Spleen (tissue), 11 donors: ENCODE measurements around the gene ARHGEF1. TPM values are rescaled to one million over a fixed set of nuclear protein-coding genes. Genes with fewer than 3 reads are reported as not detected.
A peak's percentile ranks its signal among the peaks of the same experiment; 100 is the strongest.

Experiments used
- DNase-seq: peaks from one replicate; pipeline ENCODE4 v3.0.0-alpha.2; 2020
- H3K27ac ChIP-seq, 8 donors: fragments of 200-600 bp; sonication (generic) in 7 of 8; 1 replicate in 4 of 8; 2 replicates in 4 of 8; pipeline versions ENCODE4 v1.5.0 to v1.8.0; 2016 to 2021; ENCODE audit warnings: inconsistent platforms in 4 of 8, mild to moderate bottlenecking in 4 of 8, moderate library complexity in 1 of 8
- H3K27me3 ChIP-seq, 7 donors: fragments of 200-600 bp; sonication (generic) in 6 of 7; replicated peaks in 1 of 7; 1 replicate in 4 of 7; 2 replicates in 3 of 7; pipeline versions ENCODE4 v1.5.0 to v1.8.0; 2016 to 2021; ENCODE audit warnings: inconsistent platforms in 3 of 7, mild to moderate bottlenecking in 1 of 7
- H3K36me3 ChIP-seq, 6 donors: fragments of 200-600 bp; sonication (generic) in 5 of 6; 1 replicate in 4 of 6; 2 replicates in 2 of 6; pipeline versions ENCODE4 v1.5.0 to v1.8.0; 2016 to 2021; ENCODE audit warnings: inconsistent platforms in 2 of 6
- H3K4me1 ChIP-seq, 6 donors: fragments of 200-600 bp; sonication (generic) in 5 of 6; 1 replicate in 3 of 6; 2 replicates in 3 of 6; pipeline versions ENCODE4 v1.5.0 to v1.8.0; 2016 to 2021; ENCODE audit warnings: inconsistent platforms in 3 of 6
- H3K4me3 ChIP-seq, 8 donors: fragments of 200-600 bp; sonication (generic) in 7 of 8; 1 replicate in 4 of 8; 2 replicates in 4 of 8; pipeline versions ENCODE4 v1.5.0 to v1.8.0; 2016 to 2021; ENCODE audit warnings: inconsistent platforms in 4 of 8, mild to moderate bottlenecking in 4 of 8, moderate library complexity in 2 of 8
- H3K9me3 ChIP-seq, 8 donors: fragments of 200-600 bp; sonication (generic) in 7 of 8; 1 replicate in 4 of 8; 2 replicates in 4 of 8; pipeline versions ENCODE4 v1.5.0 to v1.8.0; 2016 to 2021; ENCODE audit warnings: inconsistent platforms in 4 of 8
- CTCF ChIP-seq, 11 experiments: fragments of 200-600 bp in 7 of 11; fragments of 450-650 bp in 4 of 11; sonication (generic) in 4 of 11; IDR thresholded peaks in 8 of 11; conservative IDR thresholded peaks in 3 of 11; 1 replicate in 7 of 11; 2 replicates in 4 of 11; pipeline versions ENCODE4 v1.4.0 to v1.8.0; 2016 to 2021; ENCODE audit warnings: antibody characterized with exemption in 11 of 11, inconsistent platforms in 4 of 11, mild to moderate bottlenecking in 1 of 11
- POLR2A ChIP-seq, 3 donors: fragments of 450-650 bp; IDR thresholded peaks; one replicate each; pipeline ENCODE4 v1.5.1; 2017; ENCODE audit warnings: antibody characterized with exemption in 3 of 3, mild to moderate bottlenecking in 1 of 3
- POLR2AphosphoS5 ChIP-seq, 3 donors: sonication (generic); formaldehyde crosslinking; IDR thresholded peaks; one replicate each; pipeline ENCODE4 v1.5.1; 2017; ENCODE audit warnings: antibody characterized with exemption in 3 of 3
- WGBS, 5 donors: extraction: QIAGEN DNeasy Blood & Tissue Kit in 3 of 5; methylation state at CpG; one replicate each; pipeline versions ENCODE4 v1.1.5 to v1.1.7; 2013 to 2018; 5-methylcytosine and 5-hydroxymethylcytosine counted together
- intact Hi-C: fragments of 100-400 bp; cut with DNase I; formaldehyde crosslinking; loops from one replicate; pipeline ENCODE4 v1.15.0; 2023; ENCODE audit warnings: low total_unique reads
- polyA plus RNA-seq, 3 donors: library from polyadenylated mRNA; stranded (reverse); fragments of 200-250 nt; gene quantifications; one replicate each; pipeline ENCODE4 v1.2.1, GENCODE V29; 2013
- total RNA-seq, 7 donors: library from RNA; depleted of rRNA in 3 of 7; stranded (reverse); fragments of >200 nt in 3 of 7; fragmentation: NEBNext Ultra II Directional in 4 of 7; extraction: Animal tissue kit (Norgen Biotek cat#: 25700) in 4 of 7; gene quantifications; one replicate each; pipeline versions ENCODE4 v1.1.0 to v1.2.1, GENCODE V29; 2016 to 2021
- donor health status: healthy with polysubstance abuse.
- donor health status: DM: no; HTN: no; CAD: no; lungs with moderate emphysema.
- donor health status: DM: no; HTN: no; CAD: no.
- donor health status: Bipolar disorder and iron deficiency.
- donor health status: healthy.
- donor health status: DM: no; HTN: no; CAD: no.
- donor health status: DM: yes; HTN: yes; CAD: no.

The ARHGEF1 gene
- total and polyA plus RNA-seq, 10 donors: 238 to 543 (median 383) TPM

GRCh38 chr19:41889896-41890295, 6.9 kb downstream of the ARHGEF1 start:
- 76 to 91% (median 89%) methylated on average over 8 of the region's 8 CpGs for WGBS, 5 donors
- peak overlapping the region in 4 of 8 donors; percentile 89 to 99 (median 98) for H3K27ac ChIP-seq
- H3K4me1 ChIP-seq: peaks cover 17 to 95% (median 75%) of the 10 kb centered on the region in 6 donors
- H3K36me3 ChIP-seq: peaks cover 0 to 86% (median 45%) of the 10 kb centered on the region in 6 donors
- H3K4me3 ChIP-seq: no peak overlapping the region
- DNase-seq: no peak
- H3K27me3 ChIP-seq: no peaks in the 10 kb centered on the region
- intact Hi-C loops: no loop called here
- peak in 1 of 3 donors; percentile 3 for TF ChIP-seq POLR2AphosphoS5 (IDR thresholded peaks at IDR 0.05)
- no peak for TF ChIP-seq CTCF (IDR thresholded peaks at IDR 0.05 in 8 of 11, conservative IDR thresholded peaks at IDR 0.05 in 3 of 11)
- H3K9me3 ChIP-seq: no peaks in the 10 kb centered on the region

GRCh38 chr19:41890936-41891335, 8.0 kb downstream of the ARHGEF1 start:
- Histone ChIP-seq H3K27me3 (no peaks in the 10 kb centered on the region), H3K4me1 (peaks cover 8 to 95% (median 65%) of the 10 kb centered on the region in 6 donors), H3K36me3 (peaks cover 4 to 86% (median 56%) of the 10 kb centered on the region in 6 donors), H3K4me3 (no peak overlapping the region), H3K27ac (peak overlapping the region in 1 of 8 donors; percentile 16), H3K9me3 (no peaks in the 10 kb centered on the region)
- TF ChIP-seq POLR2AphosphoS5 (IDR thresholded peaks at IDR 0.05): no peak
- no peak for TF ChIP-seq POLR2A (IDR thresholded peaks at IDR 0.05)
- no peak for TF ChIP-seq CTCF (IDR thresholded peaks at IDR 0.05 in 8 of 11, conservative IDR thresholded peaks at IDR 0.05 in 3 of 11)
- 90 to 98% (median 92%) methylated on average over 4 of the region's 4 CpGs for WGBS, 5 donors
- intact Hi-C loops: no loop called here
- no peak for DNase-seq

GRCh38 chr19:41892173-41892902, 9.4 kb downstream of the ARHGEF1 start:
- Histone ChIP-seq H3K27me3 (no peaks in the 10 kb centered on the region), H3K9me3 (no peaks in the 10 kb centered on the region), H3K36me3 (peaks cover 4 to 95% (median 66%) of the 10 kb centered on the region in 6 donors), H3K4me3 (no peak overlapping the region), H3K27ac (peak overlapping the region in 4 of 8 donors; percentile 16 to 64 (median 31)), H3K4me1 (peaks cover 0 to 92% (median 52%) of the 10 kb centered on the region in 6 donors)
- WGBS, 5 donors: 91 to 94% (median 92%) methylated on average over 24 to 34 of the region's 34 CpGs
- intact Hi-C loops: no loop called here
- TF ChIP-seq POLR2A (IDR thresholded peaks at IDR 0.05) (no peak), POLR2AphosphoS5 (IDR thresholded peaks at IDR 0.05) (peak; percentile 17 to 75 (median 44)), CTCF (IDR thresholded peaks at IDR 0.05 in 8 of 11, conservative IDR thresholded peaks at IDR 0.05 in 3 of 11) (no peak)
- no peak for DNase-seq

GRCh38 chr19:41893899-41894298, 10.9 kb downstream of the ARHGEF1 start:
- no peaks in the 10 kb centered on the region for H3K9me3 ChIP-seq
- intact Hi-C loops: no loop called here
- H3K36me3 ChIP-seq: peaks cover 11 to 96% (median 76%) of the 10 kb centered on the region in 6 donors
- peaks cover 0 to 85% (median 37%) of the 10 kb centered on the region in 6 donors for H3K4me1 ChIP-seq
- TF ChIP-seq POLR2AphosphoS5 (IDR thresholded peaks at IDR 0.05): no peak
- no peak for TF ChIP-seq CTCF (IDR thresholded peaks at IDR 0.05 in 8 of 11, conservative IDR thresholded peaks at IDR 0.05 in 3 of 11)
- TF ChIP-seq POLR2A (IDR thresholded peaks at IDR 0.05): no peak
- H3K4me3 ChIP-seq: no peak overlapping the region
- H3K27ac ChIP-seq: peak overlapping the region in 2 of 8 donors; percentile 13 to 25
- WGBS, 5 donors: 68 to 72% (median 69%) methylated on average over 4 to 6 of the region's 6 CpGs
- no peak for DNase-seq
- H3K27me3 ChIP-seq: no peaks in the 10 kb centered on the region
